Ovary (tissue), 9 donors: ENCODE results near the gene LENEP. TPM values are rescaled to one million over a fixed set of nuclear protein-coding genes. Genes with fewer than 3 reads are reported as not detected.

Experiments used
- DNase-seq, 5 donors: peaks; one replicate each; pipeline ENCODE4 v3.0.0-alpha.2; 2019 to 2020
- H3K27ac ChIP-seq, 2 donors: fragments of 200-600 bp; one replicate each; pipeline versions ENCODE4 v1.5.1 to v1.8.0; 2019 to 2022
- H3K27me3 ChIP-seq: fragments of 200-600 bp; one replicate; pipeline ENCODE4 v1.8.0; 2022
- H3K36me3 ChIP-seq: fragments of 200-600 bp; sonication (generic); one replicate; pipeline ENCODE4 v1.5.1; 2019
- H3K4me1 ChIP-seq: one replicate; pipeline ENCODE4 v1.8.1; 2013; ENCODE audit warnings: mild to moderate bottlenecking, moderate library complexity; ENCODE audit not compliant: insufficient read depth
- H3K4me3 ChIP-seq: fragments of 200-600 bp; sonication (generic); one replicate; pipeline ENCODE4 v1.5.1; 2017
- H3K9me3 ChIP-seq, 2 donors: fragments of 200-600 bp in 1 of 2; sonication (generic) in 1 of 2; one replicate each; pipeline versions ENCODE4 v1.5.1 to v1.8.1; 2013 to 2019; ENCODE audit warnings: mild to moderate bottlenecking in 1 of 2, moderate library complexity in 1 of 2
- CTCF ChIP-seq, 3 donors: fragments of 450-650 bp in 2 of 3; fragments of 200-600 bp in 1 of 3; IDR thresholded peaks; one replicate each; pipeline versions ENCODE4 v1.5.1 to v1.8.0; 2016 to 2022; ENCODE audit warnings: antibody characterized with exemption in 3 of 3, mild to moderate bottlenecking in 1 of 3
- EP300 ChIP-seq: sonication (generic); formaldehyde crosslinking; IDR thresholded peaks from one replicate; pipeline ENCODE4 v1.6.1; 2017; ENCODE audit warnings: antibody characterized with exemption
- POLR2A ChIP-seq: fragments of 450-650 bp; IDR thresholded peaks from one replicate; pipeline ENCODE4 v1.6.1; 2017; ENCODE audit warnings: antibody characterized with exemption, mild to moderate bottlenecking, moderate library complexity
- WGBS, 3 donors: extraction: QIAGEN DNeasy Blood & Tissue Kit in 1 of 3; methylation state at CpG; one replicate each; pipeline versions ENCODE4 v1.1.5 to v1.1.7; 2013 to 2017; 5-methylcytosine and 5-hydroxymethylcytosine counted together
- intact Hi-C, 4 donors: fragments of 100-400 bp; cut with DNase I; formaldehyde crosslinking; loops; one replicate each; pipeline versions ENCODE4 v1.11.0 to v1.15.1; 2022 to 2023
- polyA plus RNA-seq, 2 donors: library from polyadenylated mRNA; stranded (reverse); fragments of 200-250 nt in 1 of 2; fragments of 350-450 nt in 1 of 2; fragmentation: Illumina TruSeq in 1 of 2; extraction: RNeasy Lipid Tissue Mini Kit (QIAGEN cat#74804) in 1 of 2; gene quantifications; one replicate each; pipeline ENCODE4 v1.2.3, GENCODE V29; 2013 to 2014
- total RNA-seq, 7 donors: library from RNA; depleted of rRNA in 2 of 7; stranded (reverse); fragments of >200 nt in 2 of 7; fragmentation: NEBNext Ultra II Directional in 3 of 7; extraction: Animal tissue kit (Norgen Biotek cat#: 25700) in 3 of 7; gene quantifications; one replicate each; pipeline versions ENCODE4 v1.1.0 to v1.2.4, GENCODE V29; 2016 to 2023
- donor health status: DM: no; HTN: no; CAD: no; lungs with moderate emphysema.
- donor health status: DM: no; HTN: no; CAD: no.
- donor health status: Bipolar disorder and iron deficiency.
- donor health status: DM: yes; HTN: yes; CAD: no.
- donor health status: DM: no; HTN: no; CAD: no.
- donor health status: DM: yes; HTN: yes; CAD: no.

LENEP gene
- total and polyA plus RNA-seq, 9 donors = not detected

DNA sequence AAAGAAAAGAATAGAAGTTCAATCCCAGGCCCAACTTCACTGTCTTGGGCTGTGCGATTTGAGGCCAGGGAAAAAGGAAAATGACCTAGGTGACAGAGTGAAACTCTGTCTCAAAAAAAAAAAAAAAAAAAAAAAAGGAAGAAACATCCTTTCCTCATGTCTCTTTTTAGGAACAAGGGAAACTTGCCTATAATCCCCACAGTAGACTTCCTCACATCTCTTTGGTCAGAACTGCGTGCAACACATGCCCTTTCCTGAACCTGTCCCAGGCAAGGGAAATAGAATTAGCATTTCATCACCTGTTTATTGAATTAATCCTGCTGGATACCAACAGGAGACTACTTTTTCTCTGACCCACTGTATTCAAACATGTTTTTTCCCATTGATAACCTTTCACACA is 42.5 kb downstream of the LENEP start:
- no peak overlapping the region for H3K27ac ChIP-seq
- TF ChIP-seq EP300 = no peak
- TF ChIP-seq POLR2A = no peak
- no peak for TF ChIP-seq CTCF (IDR thresholded peaks at IDR 0.05)
- H3K36me3 ChIP-seq = no peaks in the 10 kb centered on the region
- intact Hi-C loops = no loop called here
- H3K4me3 ChIP-seq = no peak overlapping the region
- no peaks in the 10 kb centered on the region for H3K4me1 ChIP-seq
- no peak for DNase-seq
- no peaks in the 10 kb centered on the region for H3K27me3 ChIP-seq
- 88 to 91% (median 91%) methylated on average over 2 of the region's 2 CpGs for WGBS, 3 donors
- no peaks in the 10 kb centered on the region for H3K9me3 ChIP-seq

DNA sequence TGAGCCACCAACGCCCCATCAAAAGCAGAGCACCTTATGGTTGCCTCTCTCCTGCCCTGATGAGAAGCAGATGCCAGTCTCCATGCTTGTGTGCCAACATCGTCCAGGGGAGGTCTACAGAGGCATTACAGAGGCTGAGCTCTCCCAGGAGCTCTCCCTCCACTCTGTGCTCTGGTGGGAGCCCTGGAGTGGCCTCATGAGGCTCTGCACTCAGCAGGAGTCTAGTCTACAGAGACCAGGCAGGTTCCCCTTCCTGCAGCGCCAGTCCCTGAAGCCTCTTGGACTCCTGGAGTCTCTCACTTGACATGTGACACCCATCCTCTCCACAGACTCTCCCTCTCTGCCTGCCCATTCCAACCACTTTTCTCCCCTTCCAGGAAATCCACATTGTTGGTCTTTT is 43.7 kb downstream of the LENEP start:
- no peak overlapping the region for H3K4me3 ChIP-seq
- WGBS, 3 donors = 91 to 94% (median 92%) methylated on average over 3 of the region's 3 CpGs
- intact Hi-C loops = no loop called here
- H3K27ac ChIP-seq = no peak overlapping the region
- H3K27me3 ChIP-seq = no peaks in the 10 kb centered on the region
- TF ChIP-seq POLR2A = no peak
- no peaks in the 10 kb centered on the region for H3K9me3 ChIP-seq
- no peaks in the 10 kb centered on the region for H3K4me1 ChIP-seq
- DNase-seq = no peak
- no peaks in the 10 kb centered on the region for H3K36me3 ChIP-seq

- no peaks in the 10 kb centered on the region for H3K9me3 ChIP-seq
- no peaks in the 10 kb centered on the region for H3K36me3 ChIP-seq
- TF ChIP-seq EP300 (no peak), CTCF (IDR thresholded peaks at IDR 0.05) (no peak), POLR2A (no peak)
- H3K27me3 ChIP-seq = no peaks in the 10 kb centered on the region
- intact Hi-C loops = no loop called here
- no peak overlapping the region for H3K4me3 ChIP-seq
- H3K27ac ChIP-seq = no peak overlapping the region
- WGBS, 3 donors = 84 to 89% (median 87%) methylated on average over 6 of the region's 6 CpGs
- no peak for DNase-seq
- H3K4me1 ChIP-seq = no peaks in the 10 kb centered on the region
Measured at GRCh38 chr1:155037851-155038441, 44.6 kb downstream of the LENEP start.

DNA sequence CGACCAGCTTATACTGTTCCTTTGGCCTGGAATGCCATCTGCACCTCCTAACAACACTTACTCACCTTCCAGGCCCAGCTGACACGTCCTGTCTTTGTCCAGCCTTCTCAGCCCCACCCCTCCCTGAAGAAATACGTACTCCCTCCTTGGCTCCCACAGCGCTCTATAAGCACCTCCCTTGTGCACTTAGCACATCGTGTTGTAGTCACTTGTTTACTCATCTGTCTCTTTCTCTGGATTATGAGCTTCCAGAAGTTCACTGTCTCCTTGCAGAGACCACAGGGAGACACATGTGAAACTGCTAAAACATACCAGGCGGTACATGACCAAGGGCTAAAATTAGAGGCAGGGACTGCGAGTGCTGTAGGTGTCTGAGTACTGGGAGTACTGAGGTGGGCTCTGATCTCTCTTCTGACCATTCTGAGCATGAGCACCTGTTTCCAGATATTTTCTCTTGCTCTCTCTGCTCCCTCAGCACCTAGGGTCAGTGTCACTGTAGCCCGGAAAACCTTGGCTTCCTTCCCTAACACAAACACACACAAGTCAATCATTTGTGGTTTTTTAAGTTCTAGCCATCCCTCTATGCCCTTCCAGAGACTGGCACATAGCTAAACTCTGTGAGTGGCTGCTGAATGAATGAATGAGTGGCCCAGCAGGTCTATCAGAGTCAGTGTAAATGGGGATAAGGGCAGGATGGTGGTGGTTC is 45.4 kb downstream of the LENEP start:
- intact Hi-C loops = no loop called here
- no peaks in the 10 kb centered on the region for H3K36me3 ChIP-seq
- no peaks in the 10 kb centered on the region for H3K9me3 ChIP-seq
- H3K27me3 ChIP-seq = no peaks in the 10 kb centered on the region
- WGBS, 3 donors = 48 to 52% (median 51%) methylated on average over 8 of the region's 8 CpGs
- DNase-seq = no peak
- no peak overlapping the region for H3K27ac ChIP-seq
- TF ChIP-seq EP300 (no peak), CTCF (IDR thresholded peaks at IDR 0.05) (no peak), POLR2A (no peak)
- H3K4me1 ChIP-seq = no peaks in the 10 kb centered on the region
- H3K4me3 ChIP-seq = no peak overlapping the region

DNA sequence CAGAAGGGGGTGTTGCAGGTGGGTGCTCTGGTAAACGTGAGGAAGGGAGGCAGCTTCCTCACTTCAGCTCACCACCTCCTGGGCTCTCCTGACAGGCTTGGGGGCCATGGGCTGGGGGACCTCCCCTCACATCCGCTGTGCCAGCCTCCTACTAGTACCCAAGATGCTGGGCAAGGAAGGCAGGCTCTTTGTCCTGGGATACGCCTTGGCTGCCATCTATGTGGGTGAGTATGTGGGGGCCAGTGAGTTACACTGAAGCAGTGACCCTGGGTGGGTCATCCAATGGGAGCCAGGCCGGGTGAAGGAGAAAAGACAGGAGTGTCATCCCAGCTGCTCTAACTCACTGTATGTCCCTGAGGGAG is 45.9 kb downstream of the LENEP start:
- H3K36me3 ChIP-seq = no peaks in the 10 kb centered on the region

More for the DNA sequence above, 45.9 kb downstream of the LENEP start:
- no peak overlapping the region for H3K4me3 ChIP-seq
- H3K4me1 ChIP-seq = no peaks in the 10 kb centered on the region
- no peak overlapping the region for H3K27ac ChIP-seq
- TF ChIP-seq POLR2A (no peak), CTCF (IDR thresholded peaks at IDR 0.05) (no peak), EP300 (no peak)
- WGBS, 3 donors = 53 to 64% (median 63%) methylated on average over 4 of the region's 4 CpGs
- intact Hi-C loops = no loop called here
- no peaks in the 10 kb centered on the region for H3K9me3 ChIP-seq
- no peaks in the 10 kb centered on the region for H3K27me3 ChIP-seq
- DNase-seq = no peak
